Endometrial microvascular endothelial cells (primary cell): ENCODE data around the gene INSC. TPM values are rescaled to one million over a fixed set of nuclear protein-coding genes. Genes with fewer than 3 reads are reported as not detected.
"Not testable (repeated sequence)": the region's sequence is repeated elsewhere in the genome, so short reads cannot be mapped to it uniquely, and the experiment has no call there.

Source experiments
- in situ Hi-C: cut with HindIII; loops from 2 replicates; pipeline ENCODE4 v1.10.0; 2017; ENCODE audit warnings: low sequenced_read_pairs, low pct_unique_long_range_greater_than_20kb; ENCODE audit errors: inconsistent ontology term
- total RNA-seq: library from RNA; depleted of rRNA; stranded (reverse); fragments of >200 nt; gene quantifications from one replicate; pipeline ENCODE4 v1.2.3, GENCODE V29; 2015; ENCODE audit errors: inconsistent ontology term

INSC gene
- 0.19 TPM for total RNA-seq

DNA sequence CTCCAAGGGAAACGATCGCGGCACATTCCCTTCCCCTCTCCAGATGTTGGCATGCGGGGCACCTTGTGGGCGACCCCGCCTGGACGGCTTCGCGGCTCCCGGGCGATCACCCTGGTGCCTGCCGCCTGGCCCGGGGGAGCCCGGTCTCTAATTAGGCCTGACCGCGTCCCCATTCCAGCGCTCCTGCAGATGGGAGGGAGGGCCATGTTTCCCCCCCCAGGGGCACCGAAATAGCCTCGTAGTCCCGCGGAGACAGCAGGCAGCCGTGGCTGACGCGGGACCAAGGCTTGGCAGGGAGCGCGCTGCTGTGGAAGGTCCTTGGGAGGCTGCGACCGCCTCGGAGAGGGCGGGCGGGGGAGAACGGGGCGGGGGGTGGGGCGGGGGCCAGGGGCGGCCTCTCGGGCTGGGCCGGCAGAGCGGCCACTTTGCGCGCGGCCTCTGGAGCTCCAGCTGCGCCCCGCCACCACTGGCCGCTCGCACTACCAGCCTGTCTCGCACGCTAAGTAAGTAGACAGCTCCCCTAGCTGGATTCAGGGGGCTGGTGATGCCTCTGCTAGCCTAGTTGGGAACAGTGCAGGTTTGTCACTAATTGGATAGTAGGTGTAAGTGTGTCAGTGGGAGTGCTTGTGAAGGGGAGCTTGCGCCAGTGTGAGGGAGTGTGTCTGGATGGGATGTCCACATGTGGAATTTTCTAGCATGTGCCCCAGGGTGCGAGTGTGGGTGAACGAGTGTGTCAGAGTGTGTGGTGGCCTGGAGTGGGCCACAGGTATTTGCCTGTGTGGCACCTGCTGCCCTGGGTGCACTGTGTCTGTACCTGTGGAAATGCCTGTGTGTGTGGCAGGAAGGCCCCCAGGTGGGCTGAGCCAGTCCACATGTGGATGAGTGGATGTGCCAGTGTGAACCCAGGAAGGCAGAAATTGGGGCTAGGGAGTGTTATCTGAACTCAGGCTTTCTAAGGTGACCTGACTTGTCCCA, at the start of gene INSC:
TSS of gene INSC (plus strand) at position 423 of the 975 bp plus-strand sequence. CDS start 34,252 bp downstream, outside the sequence.
- in situ Hi-C loops = no loop called here

- in situ Hi-C loops = not testable (repeated sequence)
These were observed 45.0 kb upstream of the INSC start for GRCh38 chr11:15069751-15070150.

GRCh38 chr11:15071556-15072255, 43.0 kb upstream of the INSC start:
- in situ Hi-C loops = no loop called here

DNA sequence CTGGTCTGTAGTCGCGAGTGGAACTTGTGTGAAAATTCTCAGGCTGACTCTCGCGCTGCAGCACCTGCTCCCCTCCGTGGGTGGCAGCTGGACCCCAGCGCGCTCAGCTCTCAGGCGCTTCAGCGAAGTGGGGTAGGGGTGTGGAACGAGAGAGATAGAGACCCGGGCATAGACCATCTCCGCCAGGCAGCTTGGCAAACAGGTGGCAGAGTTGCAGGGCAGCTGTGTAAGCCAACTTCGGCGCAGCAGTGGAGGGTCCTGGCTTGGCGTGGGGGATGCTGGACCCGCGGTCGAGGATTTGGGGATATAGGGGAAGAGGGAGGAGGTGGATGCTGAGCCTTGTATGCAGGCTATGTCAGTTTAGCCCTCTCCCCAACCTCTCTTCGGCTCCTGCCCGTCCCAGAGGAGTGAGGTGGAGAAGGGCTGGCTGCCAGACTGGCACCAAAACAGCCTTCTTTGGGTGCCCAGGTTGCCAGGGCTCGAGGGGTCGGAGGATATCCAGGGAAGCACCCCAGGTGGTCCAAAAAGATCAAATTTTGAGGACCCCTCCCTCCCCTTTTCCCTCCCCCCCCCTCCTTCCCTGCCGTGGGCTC, 42.1 kb upstream of the INSC start:
- in situ Hi-C loops = no loop called here

- in situ Hi-C loops = no loop called here
These were observed 41.1 kb upstream of the INSC start, which contains the start of gene CALCB for GRCh38 chr11:15073361-15074205. Gene CALCB, plus strand, starts transcription at chr11:15073593. Its CDS starts 1,126 bp downstream, at chr11:15074719.

GRCh38 chr11:15074206-15075161, 40.2 kb upstream of the INSC start:
- in situ Hi-C loops = no loop called here

- in situ Hi-C loops = no loop called here
These were observed 39.6 kb upstream of the INSC start for GRCh38 chr11:15075162-15075526.

- in situ Hi-C loops = no loop called here
These were observed 23.5 kb upstream of the INSC start for GRCh38 chr11:15091175-15091574.

DNA sequence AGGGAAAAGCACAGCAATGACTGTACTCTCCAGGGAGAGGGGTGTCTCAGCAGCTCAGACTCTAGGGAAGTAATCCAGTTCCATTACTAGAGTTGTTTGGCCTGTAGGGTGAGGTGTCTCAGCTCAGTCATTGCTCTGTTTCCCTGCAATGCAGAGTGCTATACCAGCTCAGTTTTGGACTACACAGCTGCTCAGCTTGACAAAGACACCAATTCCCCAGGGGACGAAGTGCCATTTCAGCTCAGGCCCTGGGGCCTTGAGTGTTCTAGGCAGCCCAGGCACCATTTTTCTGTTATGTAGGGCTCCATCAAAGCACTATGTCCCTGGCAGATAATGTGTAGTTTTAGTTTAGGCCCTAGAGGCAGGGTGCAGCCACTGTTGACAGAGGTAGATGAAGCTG, 23.1 kb upstream of the INSC start:
- in situ Hi-C loops = no loop called here

- in situ Hi-C loops = no loop called here
These were observed 21.3 kb upstream of the INSC start for GRCh38 chr11:15093432-15093831.

DNA sequence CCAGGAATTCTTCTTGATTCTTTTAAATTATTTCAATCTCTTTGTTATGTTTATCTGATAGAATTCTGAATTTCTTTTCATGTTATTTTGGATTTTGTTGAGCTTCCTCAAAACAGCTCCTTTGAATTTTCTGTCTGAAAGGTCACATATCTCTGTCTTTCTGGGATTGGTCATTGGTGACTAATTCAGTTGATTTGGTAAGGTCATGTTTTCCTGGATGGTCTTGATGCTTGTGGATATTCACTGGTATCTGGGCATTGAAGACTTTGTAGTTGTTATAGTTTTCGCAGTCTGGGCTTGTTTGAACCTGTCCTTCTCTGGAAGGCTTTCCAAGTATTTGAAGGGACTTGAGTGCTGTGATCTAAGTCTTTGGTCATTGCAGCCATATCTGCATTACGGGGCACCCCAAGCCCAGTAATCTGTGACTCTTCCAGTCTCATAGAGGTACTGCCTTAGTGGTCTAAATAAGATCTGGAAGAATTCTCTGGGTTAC, 18.9 kb upstream of the INSC start:
- in situ Hi-C loops = no loop called here

DNA sequence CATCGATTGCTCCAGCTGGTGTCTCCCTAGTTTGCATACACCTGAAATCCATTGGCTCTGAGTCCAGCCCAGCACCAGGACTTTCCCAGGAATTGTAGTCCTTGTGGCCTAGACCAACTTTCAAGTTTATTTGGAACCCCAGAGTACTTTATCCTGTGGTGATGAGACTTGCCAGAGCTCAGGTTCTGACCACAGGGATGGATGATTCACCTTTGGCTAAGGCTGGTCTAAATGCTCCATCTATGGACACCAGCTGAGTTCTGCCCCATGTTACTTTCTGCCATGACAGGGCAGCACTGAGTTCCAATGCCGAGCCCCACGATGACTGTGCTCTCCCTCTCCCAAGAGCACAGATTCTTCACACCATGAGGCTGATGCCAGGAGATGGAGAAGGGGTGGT, 17.3 kb upstream of the INSC start:
- in situ Hi-C loops = no loop called here

DNA sequence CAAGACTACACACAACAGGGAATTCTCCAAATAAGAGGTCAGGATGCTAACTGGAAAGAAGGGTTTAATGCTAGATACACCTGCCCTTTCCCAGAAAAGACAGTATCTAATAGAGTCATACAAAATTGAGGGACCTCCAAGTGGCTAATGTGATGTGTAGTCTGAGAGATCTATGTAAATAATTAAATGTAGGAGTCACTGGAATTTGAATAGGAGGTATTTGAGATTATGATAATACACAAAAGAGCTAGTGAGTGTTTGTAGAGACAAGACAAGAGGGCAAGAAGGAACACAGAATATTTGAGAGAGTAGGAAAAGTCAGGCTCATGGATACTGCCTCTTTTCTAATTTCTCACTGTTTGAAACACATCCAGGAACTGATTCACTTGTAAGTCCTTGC, 15.5 kb upstream of the INSC start:
- in situ Hi-C loops = no loop called here

DNA sequence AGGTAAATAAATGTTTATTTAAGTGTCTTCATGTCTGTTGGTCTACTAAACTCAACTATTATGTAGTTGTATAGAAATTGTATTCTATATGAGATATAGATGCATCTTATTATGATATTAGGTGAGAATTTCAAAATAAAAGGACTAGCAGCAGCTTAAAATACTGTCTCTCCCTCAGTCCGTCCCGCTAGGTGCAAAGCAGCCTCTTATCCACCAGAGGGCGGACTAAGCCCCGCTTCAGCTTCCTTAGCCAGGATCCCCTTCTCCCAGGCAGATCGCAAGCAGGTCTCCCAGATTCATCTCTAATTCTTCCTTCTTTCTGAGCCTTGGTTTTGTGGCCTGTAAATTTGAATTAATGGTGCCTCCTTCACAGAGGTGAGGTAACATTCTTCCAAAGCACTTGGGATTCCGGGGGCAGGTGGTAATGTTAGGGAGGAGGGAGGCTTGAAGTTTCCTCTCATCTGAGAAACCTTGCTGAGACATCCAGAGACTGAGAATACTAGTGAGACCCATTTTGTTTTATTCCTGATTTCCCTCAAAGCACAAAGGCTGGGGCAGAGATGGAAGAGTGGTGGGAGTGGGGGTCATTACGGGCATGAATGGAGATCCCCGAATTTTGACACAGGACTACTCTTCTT, 13.5 kb upstream of the INSC start:
- in situ Hi-C loops = no loop called here

DNA sequence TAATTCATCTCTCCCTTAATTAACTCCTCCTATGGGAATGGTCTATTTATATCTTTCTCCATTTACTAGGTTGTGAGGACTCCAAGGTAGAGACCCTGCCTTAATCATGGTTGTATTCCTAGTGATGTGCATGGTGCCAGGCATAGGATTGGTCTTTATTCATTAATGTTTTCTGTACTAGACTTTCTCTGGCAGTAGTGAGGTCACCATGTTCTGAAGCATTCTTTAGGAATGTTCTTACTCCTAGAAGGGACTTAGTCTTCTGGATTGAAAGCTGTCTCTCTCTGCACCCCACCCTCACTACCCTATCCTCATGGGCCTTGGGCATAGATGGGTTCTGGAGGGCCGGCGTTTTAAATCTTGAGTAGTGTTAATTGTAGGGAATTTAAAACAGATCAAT, 10.6 kb upstream of the INSC start:
- in situ Hi-C loops = no loop called here

DNA sequence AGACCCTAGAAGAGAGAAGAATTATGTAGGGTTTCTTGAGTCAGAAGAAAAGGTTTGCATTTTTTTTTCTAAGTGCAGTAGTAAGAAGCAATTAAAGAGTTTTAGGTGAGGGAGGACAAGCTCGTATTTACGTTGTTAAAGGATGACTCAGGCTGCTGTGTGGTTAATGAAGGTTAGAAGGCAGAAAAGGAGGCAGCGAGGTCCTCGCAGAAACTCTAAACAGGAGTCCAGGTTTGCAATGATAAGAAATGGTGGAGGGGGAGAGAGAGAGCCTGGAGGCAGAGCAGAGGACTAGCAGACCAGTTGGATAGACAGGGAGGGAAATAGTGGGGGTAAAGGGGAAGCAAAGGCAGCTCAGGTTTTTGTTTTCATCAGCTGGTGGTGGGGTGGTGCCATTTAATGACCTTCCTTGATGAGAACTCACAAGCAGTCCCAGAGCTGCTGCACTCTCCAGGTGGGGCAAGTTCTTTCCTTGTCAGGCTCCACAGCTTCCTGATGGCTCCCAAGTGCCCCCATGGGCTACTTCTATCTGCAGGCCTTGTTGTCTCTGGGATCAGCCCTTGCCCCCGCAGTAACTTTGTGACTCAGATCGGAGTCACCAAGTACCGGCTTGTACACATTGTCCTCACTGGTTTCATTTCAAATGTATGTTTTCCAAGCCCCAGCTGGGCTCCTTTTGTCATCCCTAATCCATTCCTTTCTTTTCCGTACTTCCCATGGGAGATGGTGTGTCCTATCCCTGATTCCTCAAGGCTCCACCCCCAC, 8.3 kb upstream of the INSC start:
- in situ Hi-C loops = no loop called here
